ENCODE measurements around the gene BPIFA2. TPM values are rescaled to one million over a fixed set of nuclear protein-coding genes. Genes with fewer than 3 reads are reported as not detected.

BPIFA2 gene
- total and polyA plus RNA-seq, 10 of the 15 experiments (the other 5 are each of a cell fraction or from before 2014, with no cell fraction given): not detected

DNA sequence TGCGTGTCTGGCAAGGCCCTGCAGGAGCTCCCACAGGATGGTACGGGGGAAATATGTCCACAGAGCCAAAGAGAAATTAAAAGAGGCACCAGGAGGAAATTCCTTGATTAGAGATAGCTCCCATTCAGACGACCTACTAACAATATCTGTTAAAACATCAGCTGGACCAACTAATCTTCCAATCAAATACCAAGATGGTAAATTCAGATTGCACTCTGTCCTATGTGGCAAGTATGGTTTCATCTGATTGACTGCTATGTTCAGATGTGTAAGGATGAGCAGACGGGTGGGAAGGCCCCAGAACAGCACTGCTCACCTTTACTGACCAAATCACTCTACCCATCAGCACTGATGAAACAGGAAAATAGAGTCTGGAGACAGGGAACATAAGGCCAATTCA, 19.5 kb downstream of the BPIFA2 start (continued):
- TF ChIP-seq CBX5 (IDR thresholded peaks at IDR 0.05; ENCODE audit: low read depth) (no peak), ZNF687 (IDR thresholded peaks at IDR 0.05) (no peak), ZBED1 (IDR thresholded peaks at IDR 0.05; ENCODE audit: borderline replicate concordance) (no peak), EZH2 (IDR thresholded peaks at IDR 0.05; ENCODE audit: borderline replicate concordance, control insufficient read depth, low read depth, low read length) (no peak)

GRCh38 chr20:33188421-33188820, 20.5 kb downstream of the BPIFA2 start:
- Histone ChIP-seq H3K9me3 (replicated peaks; ENCODE audit: control insufficient read depth, insufficient read depth, low read length) (no peaks in the 10 kb centered on the region; the same call in 2 of the 3 replicates), H3K9ac (ENCODE audit: control insufficient read depth, insufficient read depth, low read length) (no peak overlapping the region), H3K4me3 (no peak overlapping the region), H2AFZ (ENCODE audit: control insufficient read depth, low read depth, low read length) (no peak overlapping the region), H3K4me2 (ENCODE audit: control insufficient read depth, insufficient read depth) (no peak overlapping the region), H3K4me1 (ENCODE audit: control insufficient read depth, insufficient read depth, low read length) (no peaks in the 10 kb centered on the region), H3K27ac (ENCODE audit: control insufficient read depth, insufficient read depth) (no peak overlapping the region), H3K36me3 (ENCODE audit: control insufficient read depth in 2 of 2, insufficient read depth in 2 of 2, low read length in 1 of 2) (no peaks in the 10 kb centered on the region), H4K20me1 (ENCODE audit: control insufficient read depth, insufficient read depth) (no peaks in the 10 kb centered on the region), H3K27me3 (replicated peaks in 1 of 2; ENCODE audit: control insufficient read depth in 2 of 2, insufficient read depth in 2 of 2, low read length in 1 of 2) (no peaks in the 10 kb centered on the region), H3K79me2 (ENCODE audit: control insufficient read depth, insufficient read depth, low read length) (no peaks in the 10 kb centered on the region)
- BruUV-seq (replicated peaks): no TSS peak
- ChIA-PET CTCF (interaction anchor here (0.6 kb wide), 1 partner anchor 89 kb away, joined by 3 read pairs; no protein-coding TSS in a partner anchor), POLR2A (no interaction called here), SMC1A (ENCODE audit: uncharacterized antibody, unreplicated experiment) (interaction anchor here (0.5 kb wide), 1 partner anchor 460 kb away, joined by 3 read pairs; no protein-coding TSS in a partner anchor), RAD21 (ENCODE audit: unreplicated experiment) (no interaction called here)
- FAIRE-seq: no peak
- in situ Hi-C loops (cut with MboI) (no loop called here), intact Hi-C loops (cut with micrococcal nuclease; ENCODE audit: unreplicated experiment) (no loop called here)
- no peak for ATAC-seq
- DNase-seq (ENCODE audit: low read depth, low spot score): no peak
- 26% methylated on average over 9 of the region's 9 CpGs for WGBS (ENCODE audit: insufficient coverage, insufficient replicate concordance, low lambda C conversion rate, missing lambda C conversion rate)
- TF ChIP-seq YY1 (IDR thresholded peaks at IDR 0.05; ENCODE audit: low read depth, low read length) (no peak), ZBTB4 (CRISPR knock-in tag; IDR thresholded peaks at IDR 0.05) (no peak), EZH2 (IDR thresholded peaks at IDR 0.05; ENCODE audit: borderline replicate concordance, control insufficient read depth, low read depth, low read length) (no peak), CBX5 (IDR thresholded peaks at IDR 0.05; ENCODE audit: low read depth) (no peak), EED (IDR thresholded peaks at IDR 0.05; ENCODE audit: low read depth) (no peak), EP300 (IDR thresholded peaks at IDR 0.05; ENCODE audit: borderline replicate concordance in 1 of 2, control insufficient read depth in 1 of 2, low read depth in 2 of 2, low read length in 2 of 2) (no peak), MXI1 (IDR thresholded peaks at IDR 0.05; ENCODE audit: low read depth, low read length) (no peak), TBL1XR1 (IDR thresholded peaks at IDR 0.05; ENCODE audit: low read depth, low read length) (no peak)
- TF ChIP-seq, protein P1, sequence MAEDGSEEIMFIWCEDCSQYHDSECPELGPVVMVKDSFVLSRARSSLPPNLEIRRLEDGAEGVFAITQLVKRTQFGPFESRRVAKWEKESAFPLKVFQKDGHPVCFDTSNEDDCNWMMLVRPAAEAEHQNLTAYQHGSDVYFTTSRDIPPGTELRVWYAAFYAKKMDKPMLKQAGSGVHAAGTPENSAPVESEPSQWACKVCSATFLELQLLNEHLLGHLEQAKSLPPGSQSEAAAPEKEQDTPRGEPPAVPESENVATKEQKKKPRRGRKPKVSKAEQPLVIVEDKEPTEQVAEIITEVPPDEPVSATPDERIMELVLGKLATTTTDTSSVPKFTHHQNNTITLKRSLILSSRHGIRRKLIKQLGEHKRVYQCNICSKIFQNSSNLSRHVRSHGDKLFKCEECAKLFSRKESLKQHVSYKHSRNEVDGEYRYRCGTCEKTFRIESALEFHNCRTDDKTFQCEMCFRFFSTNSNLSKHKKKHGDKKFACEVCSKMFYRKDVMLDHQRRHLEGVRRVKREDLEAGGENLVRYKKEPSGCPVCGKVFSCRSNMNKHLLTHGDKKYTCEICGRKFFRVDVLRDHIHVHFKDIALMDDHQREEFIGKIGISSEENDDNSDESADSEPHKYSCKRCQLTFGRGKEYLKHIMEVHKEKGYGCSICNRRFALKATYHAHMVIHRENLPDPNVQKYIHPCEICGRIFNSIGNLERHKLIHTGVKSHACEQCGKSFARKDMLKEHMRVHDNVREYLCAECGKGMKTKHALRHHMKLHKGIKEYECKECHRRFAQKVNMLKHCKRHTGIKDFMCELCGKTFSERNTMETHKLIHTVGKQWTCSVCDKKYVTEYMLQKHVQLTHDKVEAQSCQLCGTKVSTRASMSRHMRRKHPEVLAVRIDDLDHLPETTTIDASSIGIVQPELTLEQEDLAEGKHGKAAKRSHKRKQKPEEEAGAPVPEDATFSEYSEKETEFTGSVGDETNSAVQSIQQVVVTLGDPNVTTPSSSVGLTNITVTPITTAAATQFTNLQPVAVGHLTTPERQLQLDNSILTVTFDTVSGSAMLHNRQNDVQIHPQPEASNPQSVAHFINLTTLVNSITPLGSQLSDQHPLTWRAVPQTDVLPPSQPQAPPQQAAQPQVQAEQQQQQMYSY (CRISPR knock-in tag; IDR thresholded peaks at IDR 0.05): no peak
